Measurements from ENCODE around the gene SLCO2B1.

DNA sequence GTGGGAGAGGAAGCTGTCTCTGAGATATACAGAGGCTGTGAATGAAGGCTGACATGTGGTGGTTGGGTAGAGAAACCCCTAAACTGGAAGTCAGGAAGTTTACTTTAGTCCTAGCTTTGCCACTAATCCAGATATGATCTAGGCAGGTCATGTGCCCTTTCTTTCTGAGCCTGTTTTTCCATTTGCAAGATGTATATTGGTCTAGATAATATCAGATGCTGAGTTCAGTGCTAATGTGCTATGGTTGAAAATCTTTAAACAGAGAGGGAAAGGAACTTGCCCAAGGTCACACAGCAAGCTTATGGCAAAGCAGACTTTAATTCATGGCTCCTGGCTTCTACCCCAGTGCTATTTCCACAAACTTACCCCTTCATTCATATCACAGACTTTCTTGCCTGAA is 63.9 kb downstream of the SLCO2B1 start:
- TF ChIP-seq CTCF (IDR thresholded peaks at IDR 0.05) (no peak), POLR2AphosphoS5 (IDR thresholded peaks at IDR 0.05) (no peak)
